ENCODE data around the gene NTPCR.
A peak's percentile ranks its signal among the peaks of the same experiment; 100 is the strongest.

GRCh38 chr1:232952514-232953499 is 2.4 kb downstream of the NTPCR start:
- TF ChIP-seq CTCF (optimal IDR thresholded peaks at IDR 0.05 in 1 of 3, IDR thresholded peaks at IDR 0.05 in 1 of 3, conservative IDR thresholded peaks at IDR 0.05 in 1 of 3; ENCODE audit: extremely low read depth in 1 of 3, insufficient read depth in 2 of 3, low read length in 3 of 3) (peak; percentile 86 to 98 (median 91)), EZH2 (IDR thresholded peaks at IDR 0.05; ENCODE audit: low read length) (no peak)
